Measurements from ENCODE around the gene NDUFV1. TPM values are rescaled to one million over a fixed set of nuclear protein-coding genes. Genes with fewer than 3 reads are reported as not detected.

NDUFV1 gene
- total RNA-seq, 1 experiment from 2014 or later = 242 TPM

DNA sequence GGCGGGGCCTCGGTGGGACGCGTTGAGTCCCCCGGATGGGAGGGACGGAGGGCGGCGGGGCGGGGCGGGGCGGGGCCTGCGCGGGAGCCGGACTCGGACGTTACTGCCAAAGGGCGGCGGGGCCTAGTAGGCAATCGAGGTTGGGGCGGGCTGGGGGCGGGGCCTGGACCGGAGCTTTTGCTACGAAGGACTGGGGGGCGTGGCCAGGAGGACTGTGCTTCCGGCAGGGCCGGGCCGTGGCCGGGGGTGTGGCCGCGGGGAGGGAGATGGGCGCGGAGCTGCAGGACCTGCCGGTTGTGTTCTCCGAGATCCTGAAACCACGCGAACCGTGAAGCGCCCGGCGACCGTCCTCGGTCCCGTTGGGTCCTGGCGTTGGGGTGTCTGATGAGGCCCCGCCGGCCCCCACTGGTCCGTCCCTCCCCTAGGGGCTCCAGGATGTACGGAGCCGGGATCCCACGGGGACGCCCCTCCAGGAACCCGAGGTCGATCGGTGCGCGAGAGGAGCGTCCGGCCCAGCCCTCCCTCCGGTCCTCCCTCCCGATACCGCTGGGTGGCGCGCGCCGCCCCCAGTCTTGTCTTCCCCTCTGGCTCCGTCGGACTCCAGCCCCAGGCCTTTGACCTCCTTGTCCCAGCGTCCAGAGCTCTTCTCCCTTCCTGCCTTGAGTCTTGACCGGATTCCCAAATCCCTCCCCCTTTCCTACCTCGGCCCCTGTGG, 23.6 kb downstream of the NDUFV1 start (continued):
- TF ChIP-seq, protein P1, sequence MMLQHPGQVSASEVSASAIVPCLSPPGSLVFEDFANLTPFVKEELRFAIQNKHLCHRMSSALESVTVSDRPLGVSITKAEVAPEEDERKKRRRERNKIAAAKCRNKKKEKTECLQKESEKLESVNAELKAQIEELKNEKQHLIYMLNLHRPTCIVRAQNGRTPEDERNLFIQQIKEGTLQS (IDR thresholded peaks at IDR 0.05) = no peak
- TF ChIP-seq RAD21 (IDR thresholded peaks at IDR 0.05; ENCODE audit: low read depth) = peak; percentile 66
- TF ChIP-seq YY1 (IDR thresholded peaks at IDR 0.05; ENCODE audit: extremely low read depth, insufficient replicate concordance, low read depth, low read length) = no peak

GRCh38 chr11:67630943-67631331, 24.2 kb downstream of the NDUFV1 start:
- H3K4me1 ChIP-seq (ENCODE audit: control insufficient read depth in 1 of 2, insufficient read depth in 2 of 2, low read length in 2 of 2) = peaks cover 5 to 25% of the 10 kb centered on the region in 2 experiments; a peak in 3 of 4 replicates
- H3K4me3 ChIP-seq (replicated peaks in 1 of 2; ENCODE audit: low read depth in 1 of 2, low read length in 2 of 2) = peak overlapping the region; percentile 58 to 65
- H3K36me3 ChIP-seq (ENCODE audit: control insufficient read depth in 1 of 2, insufficient read depth in 2 of 2, low read length in 2 of 2) = no peaks in the 10 kb centered on the region
- peak overlapping the region; percentile 96 for H3K4me2 ChIP-seq (ENCODE audit: low read length)
- RAD21 ChIA-PET (ENCODE audit: low non-redundant PET in 1 of 2, low total read pairs in 2 of 2, uncharacterized antibody in 2 of 2, unreplicated experiment in 2 of 2) = no interaction called here
- H3K9me3 ChIP-seq (ENCODE audit: control insufficient read depth in 1 of 2, insufficient read depth in 1 of 2, low read depth in 1 of 2, low read length in 2 of 2) = no peaks in the 10 kb centered on the region
- TF ChIP-seq ELF1 (IDR thresholded peaks at IDR 0.05; ENCODE audit: borderline replicate concordance, low read depth) (no peak), RAD21 (IDR thresholded peaks at IDR 0.05; ENCODE audit: low read depth) (no peak), JUND (IDR thresholded peaks at IDR 0.05) (no peak), EZH2phosphoT487 (IDR thresholded peaks at IDR 0.05; ENCODE audit: borderline replicate concordance) (no peak), SRF (IDR thresholded peaks at IDR 0.05; ENCODE audit: low read depth) (no peak), SP1 (IDR thresholded peaks at IDR 0.05; ENCODE audit: low read depth) (no peak), MAX (IDR thresholded peaks at IDR 0.05) (no peak), EGR1 (IDR thresholded peaks at IDR 0.05; ENCODE audit: low read depth) (no peak), YY1 (IDR thresholded peaks at IDR 0.05; ENCODE audit: extremely low read depth, insufficient replicate concordance, low read depth, low read length) (no peak), POLR2AphosphoS5 (IDR thresholded peaks at IDR 0.05; ENCODE audit: low read depth, low read length) (no peak), POLR2A (IDR thresholded peaks at IDR 0.05; ENCODE audit: borderline replicate concordance, extremely low read depth, insufficient read depth, insufficient read length) (no peak), ZFX (IDR thresholded peaks at IDR 0.05) (no peak; the same call in 1 of the 2 replicates), TCF7L2 (IDR thresholded peaks at IDR 0.05; ENCODE audit: borderline replicate concordance, extremely low read depth, insufficient read depth, insufficient read length) (no peak), REST (IDR thresholded peaks at IDR 0.05; ENCODE audit: low read depth) (no peak), CEBPB (IDR thresholded peaks at IDR 0.05; ENCODE audit: low read depth) (no peak)
- TF ChIP-seq, protein P1 (IDR thresholded peaks at IDR 0.05) = no peak
- TF ChIP-seq, protein P2, sequence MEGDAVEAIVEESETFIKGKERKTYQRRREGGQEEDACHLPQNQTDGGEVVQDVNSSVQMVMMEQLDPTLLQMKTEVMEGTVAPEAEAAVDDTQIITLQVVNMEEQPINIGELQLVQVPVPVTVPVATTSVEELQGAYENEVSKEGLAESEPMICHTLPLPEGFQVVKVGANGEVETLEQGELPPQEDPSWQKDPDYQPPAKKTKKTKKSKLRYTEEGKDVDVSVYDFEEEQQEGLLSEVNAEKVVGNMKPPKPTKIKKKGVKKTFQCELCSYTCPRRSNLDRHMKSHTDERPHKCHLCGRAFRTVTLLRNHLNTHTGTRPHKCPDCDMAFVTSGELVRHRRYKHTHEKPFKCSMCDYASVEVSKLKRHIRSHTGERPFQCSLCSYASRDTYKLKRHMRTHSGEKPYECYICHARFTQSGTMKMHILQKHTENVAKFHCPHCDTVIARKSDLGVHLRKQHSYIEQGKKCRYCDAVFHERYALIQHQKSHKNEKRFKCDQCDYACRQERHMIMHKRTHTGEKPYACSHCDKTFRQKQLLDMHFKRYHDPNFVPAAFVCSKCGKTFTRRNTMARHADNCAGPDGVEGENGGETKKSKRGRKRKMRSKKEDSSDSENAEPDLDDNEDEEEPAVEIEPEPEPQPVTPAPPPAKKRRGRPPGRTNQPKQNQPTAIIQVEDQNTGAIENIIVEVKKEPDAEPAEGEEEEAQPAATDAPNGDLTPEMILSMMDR (IDR thresholded peaks at IDR 0.05 in 2 of 3, conservative IDR thresholded peaks at IDR 0.05 in 1 of 3; ENCODE audit: borderline replicate concordance in 1 of 3, insufficient read depth in 1 of 3, low read depth in 2 of 3, low read length in 2 of 3) = no peak
- POLR2A ChIA-PET = interaction anchor here (0.5 to 1.1 kb wide), 2 partner anchors 49 to 593 kb away, joined by 3 read pairs; no protein-coding TSS in a partner anchor
- no peaks in the 10 kb centered on the region for H3K27me3 ChIP-seq (ENCODE audit: insufficient read depth, low read length)
- CTCF ChIA-PET = interaction anchor here (1.4 to 2.9 kb wide), 12 partner anchors 8 to 229 kb away, joined by 4 to 34 read pairs (median 10); partner anchors contain the start of genes ACY3, PPP1CA and TBX10
- intact Hi-C loops (cut with micrococcal nuclease) = loop anchor here (10.0 kb wide), 1 partner anchor 84 kb away; no protein-coding TSS in a partner anchor
- H2AFZ ChIP-seq (ENCODE audit: low read depth, low read length, poor library complexity, severe bottlenecking) = no peak overlapping the region
- H3K79me2 ChIP-seq (ENCODE audit: insufficient read depth, low read length) = no peaks in the 10 kb centered on the region
- H3K27ac ChIP-seq (ENCODE audit: low read depth, low read length) = peak overlapping the region; percentile 77
- ATAC-seq = no peak
- H3K9me2 ChIP-seq (ENCODE audit: insufficient read depth) = no peaks in the 10 kb centered on the region
- peak overlapping the region; percentile 69 for H3K9ac ChIP-seq (ENCODE audit: low read length)
- BruUV-seq (replicated peaks) = no TSS peak
- no peaks in the 10 kb centered on the region for H4K20me1 ChIP-seq (ENCODE audit: insufficient read depth)
- DNase-seq (ENCODE audit: low read depth, low spot score) = no peak

Data from HCT116 (cell line).